B cell (primary cell): ENCODE results near the gene TNFAIP1. TPM values are rescaled to one million over a fixed set of nuclear protein-coding genes. Genes with fewer than 3 reads are reported as not detected.
A peak's percentile ranks its signal among the peaks of the same experiment; 100 is the strongest.

Experiments used
- ATAC-seq: fragments of 200-7000 bp; cut with Tn5 transposase; one replicate; pipeline ENCODE4 v1.10.0; 2021; ENCODE audit warnings: low read depth, mild to moderate bottlenecking, moderate number of reproducible peaks, moderate library complexity
- CTCF ChIA-PET: fragments of 350-600 bp; sonication (Branson Sonifier 250); formaldehyde crosslinking; loops from one replicate; lab custom pipeline; 2021; ENCODE audit warnings: antibody characterized with exemption, inconsistent platforms; lab: Charles Lee
- POLR2A ChIA-PET: fragments of 350-600 bp; sonication (Branson Sonifier 250); formaldehyde crosslinking; loops from one replicate; lab custom pipeline; 2021; ENCODE audit warnings: antibody characterized with exemption; lab: Charles Lee
- DNase-seq: peaks from one replicate; pipeline ENCODE4 v3.0.0; 2013
- H2AFZ ChIP-seq: 2 replicates; pipeline ENCODE4 v1.6.1; 2012; ENCODE audit warnings: mild to moderate bottlenecking, low read depth, low read length; ENCODE audit not compliant: insufficient read depth, poor library complexity, severe bottlenecking
- H3K27ac ChIP-seq, 2 donors: 1 replicate in 1 of 2; 2 replicates in 1 of 2; pipeline ENCODE4 v1.5.1; 2012 to 2013; ENCODE audit warnings: low read length in 2 of 2, mild to moderate bottlenecking in 2 of 2, moderate library complexity in 1 of 2
- H3K27me3 ChIP-seq, 4 experiments: fragments of 200-600 bp in 1 of 4; sonication (generic) in 1 of 4; replicated peaks in 1 of 4; 1 replicate in 2 of 4; 2 replicates in 2 of 4; pipeline versions ENCODE4 v1.6.1 to v1.7.0; 2013 to 2016; ENCODE audit warnings: low read length in 3 of 4, mild to moderate bottlenecking in 2 of 4, mixed read lengths in 1 of 4, moderate library complexity in 1 of 4; ENCODE audit not compliant: insufficient read depth in 4 of 4, control insufficient read depth in 3 of 4; ENCODE audit errors: control extremely low read depth in 1 of 4
- H3K36me3 ChIP-seq, 2 experiments: replicated peaks in 1 of 2; 1 replicate in 1 of 2; 2 replicates in 1 of 2; pipeline versions ENCODE4 v1.6.1 to v1.7.1; 2013; ENCODE audit warnings: low read length in 1 of 2; ENCODE audit not compliant: insufficient read depth in 2 of 2, control insufficient read depth in 1 of 2; ENCODE audit errors: control extremely low read depth in 1 of 2, extremely low read depth in 1 of 2
- H3K4me1 ChIP-seq, 2 donors: fragments of 200-600 bp in 1 of 2; sonication (generic) in 1 of 2; 1 replicate in 1 of 2; 2 replicates in 1 of 2; pipeline versions ENCODE4 v1.5.1 to v1.6.1; 2013 to 2017; ENCODE audit warnings: low read length in 2 of 2; ENCODE audit not compliant: control insufficient read depth in 2 of 2, insufficient read depth in 2 of 2
- H3K4me2 ChIP-seq: replicated peaks from 2 replicates; pipeline ENCODE3; 2012; ENCODE audit warnings: mild to moderate bottlenecking, low read depth, low read length; ENCODE audit not compliant: poor library complexity, severe bottlenecking
- H3K4me3 ChIP-seq, 5 experiments: fragments of 200-600 bp in 1 of 5; sonication (generic) in 1 of 5; 1 replicate in 3 of 5; 2 replicates in 2 of 5; pipeline versions ENCODE4 v1.5.1 to v1.7.0; 2011 to 2016; ENCODE audit warnings: low read length in 4 of 5, mild to moderate bottlenecking in 4 of 5, low read depth in 2 of 5, control low read depth in 1 of 5, moderate library complexity in 1 of 5; ENCODE audit not compliant: insufficient read depth in 1 of 5; ENCODE audit errors: control extremely low read depth in 1 of 5, extremely low read depth in 1 of 5
- H3K79me2 ChIP-seq: fragments of 200-600 bp; sonication (generic); one replicate; pipeline ENCODE4 v1.6.0; 2016; ENCODE audit warnings: low read length; ENCODE audit not compliant: control insufficient read depth, insufficient read depth
- H3K9ac ChIP-seq: fragments of 200-600 bp; sonication (generic); 2 replicates; pipeline ENCODE4 v1.6.1; 2017; ENCODE audit warnings: mild to moderate bottlenecking, low read length, moderate library complexity
- H3K9me3 ChIP-seq, 3 donors: one replicate each; pipeline versions ENCODE4 v1.6.1 to v1.7.1; 2013; ENCODE audit warnings: low read length in 2 of 3; ENCODE audit not compliant: control insufficient read depth in 2 of 3, insufficient read depth in 1 of 3; ENCODE audit errors: control extremely low read depth in 1 of 3
- H4K20me1 ChIP-seq: 2 replicates; pipeline ENCODE4 v1.6.0; 2012; ENCODE audit warnings: mild to moderate bottlenecking, low read length; ENCODE audit not compliant: insufficient read depth, control insufficient read depth, poor library complexity, severe bottlenecking
- H3K27ac Mint-ChIP-seq: one replicate; pipeline ENCODE4 v1.8.0; 2021; ENCODE audit warnings: mixed read lengths
- H3K27me3 Mint-ChIP-seq: one replicate; pipeline ENCODE4 v1.8.0; 2021; ENCODE audit warnings: mixed read lengths
- H3K4me1 Mint-ChIP-seq: one replicate; pipeline ENCODE4 v1.8.0; 2021; ENCODE audit warnings: mixed read lengths
- H3K4me3 Mint-ChIP-seq: one replicate; pipeline ENCODE4 v1.8.0; 2021; ENCODE audit warnings: mixed read lengths
- H3K9me3 Mint-ChIP-seq: one replicate; pipeline ENCODE4 v1.8.0; 2022; ENCODE audit warnings: mixed read lengths; ENCODE audit not compliant: insufficient read depth
- EZH2 ChIP-seq: IDR thresholded peaks from 2 replicates; pipeline ENCODE4 v1.6.1; 2012; ENCODE audit warnings: borderline replicate concordance, low read depth, mild to moderate bottlenecking, moderate library complexity, low read length; ENCODE audit not compliant: insufficient read depth, poor library complexity, severe bottlenecking
- WGBS: methylation state at CpG from one replicate; pipeline ENCODE4 v1.1.5; 2013; ENCODE audit warnings: missing lambda C conversion rate; ENCODE audit not compliant: insufficient coverage; 5-methylcytosine and 5-hydroxymethylcytosine counted together
- intact Hi-C: fragments of 100-400 bp; cut with micrococcal nuclease; formaldehyde crosslinking; loops from one replicate; pipeline ENCODE4 v1.10.0; 2022
- polyA plus RNA-seq: library from polyadenylated mRNA; depleted of rRNA; stranded (reverse); fragments of >200 nt; gene quantifications from 2 replicates; pipeline ENCODE4 v1.2.3, GENCODE V29; 2012
- total RNA-seq, 2 donors: library from RNA; stranded (reverse); fragments of 120-200 nt in 1 of 2; gene quantifications; 1 replicate in 1 of 2; 2 replicates in 1 of 2; pipeline versions ENCODE4 v1.2.3 to v1.2.4, GENCODE V29; 2013 to 2022
- TF ChIP-seq, protein P1 (sequence below): fragments of 200-600 bp; IDR thresholded peaks from one replicate; pipeline ENCODE4 v1.8.0; 2022; ENCODE audit warnings: antibody characterized with exemption, mild to moderate bottlenecking

TNFAIP1 gene
- total and polyA plus RNA-seq, 2 donors (not counting 1 experiment from before 2014, with no cell fraction given): 10.7 to 20.4 TPM

GRCh38 chr17:28379814-28380801, 44.5 kb downstream of the TNFAIP1 start:
- H3K79me2 ChIP-seq: peaks cover 16% of the 10 kb centered on the region
- H3K27me3 ChIP-seq: peaks cover 0 to 22% (median 2%) of the 10 kb centered on the region in 4 experiments
- no peak overlapping the region for H3K4me2 ChIP-seq
- H3K4me1 Mint-ChIP-seq: peaks cover 21% of the 10 kb centered on the region
- CTCF ChIA-PET: no interaction called here
- TF ChIP-seq EZH2: no peak
- TF ChIP-seq, protein P1, sequence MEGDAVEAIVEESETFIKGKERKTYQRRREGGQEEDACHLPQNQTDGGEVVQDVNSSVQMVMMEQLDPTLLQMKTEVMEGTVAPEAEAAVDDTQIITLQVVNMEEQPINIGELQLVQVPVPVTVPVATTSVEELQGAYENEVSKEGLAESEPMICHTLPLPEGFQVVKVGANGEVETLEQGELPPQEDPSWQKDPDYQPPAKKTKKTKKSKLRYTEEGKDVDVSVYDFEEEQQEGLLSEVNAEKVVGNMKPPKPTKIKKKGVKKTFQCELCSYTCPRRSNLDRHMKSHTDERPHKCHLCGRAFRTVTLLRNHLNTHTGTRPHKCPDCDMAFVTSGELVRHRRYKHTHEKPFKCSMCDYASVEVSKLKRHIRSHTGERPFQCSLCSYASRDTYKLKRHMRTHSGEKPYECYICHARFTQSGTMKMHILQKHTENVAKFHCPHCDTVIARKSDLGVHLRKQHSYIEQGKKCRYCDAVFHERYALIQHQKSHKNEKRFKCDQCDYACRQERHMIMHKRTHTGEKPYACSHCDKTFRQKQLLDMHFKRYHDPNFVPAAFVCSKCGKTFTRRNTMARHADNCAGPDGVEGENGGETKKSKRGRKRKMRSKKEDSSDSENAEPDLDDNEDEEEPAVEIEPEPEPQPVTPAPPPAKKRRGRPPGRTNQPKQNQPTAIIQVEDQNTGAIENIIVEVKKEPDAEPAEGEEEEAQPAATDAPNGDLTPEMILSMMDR: no peak
- DNase-seq (no peak), ATAC-seq (no peak)
- no peaks in the 10 kb centered on the region for H3K36me3 ChIP-seq
- H3K9ac ChIP-seq: no peak overlapping the region
- peaks cover 0 to 1% (median 0%) of the 10 kb centered on the region in 3 donors for H3K9me3 ChIP-seq
- intact Hi-C loops: no loop called here
- no peak overlapping the region for H2AFZ ChIP-seq
- H3K4me3 ChIP-seq: no peak overlapping the region
- H3K27me3 Mint-ChIP-seq: peaks cover 23% of the 10 kb centered on the region
- WGBS: 69% methylated on average over 8 of the region's 10 CpGs
- peak overlapping the region; percentile 7 for H3K4me3 Mint-ChIP-seq
- H3K27ac ChIP-seq: no peak overlapping the region
- no peak overlapping the region for H3K27ac Mint-ChIP-seq
- H3K4me1 ChIP-seq: peaks cover 11 to 14% of the 10 kb centered on the region in 2 donors
- peaks cover 14% of the 10 kb centered on the region for H4K20me1 ChIP-seq
- POLR2A ChIA-PET: interaction anchor here (0.6 to 0.7 kb wide), 2 partner anchors 11 to 29 kb away, joined by 7 to 8 read pairs; no protein-coding TSS in a partner anchor
- H3K9me3 Mint-ChIP-seq: no peaks in the 10 kb centered on the region
